ENCODE results near the gene P4HB. TPM values are rescaled to one million over a fixed set of nuclear protein-coding genes. Genes with fewer than 3 reads are reported as not detected.

The P4HB gene
- total RNA-seq, 4 donors from 2014 or later: 685 to 999 (median 839) TPM

GRCh38 chr17:81902023-81902652 lies 41.8 kb upstream of the P4HB start, which contains the start of gene NPB:
Gene NPB, plus strand, starts transcription at chr17:81902238. Its CDS starts 40 bp downstream, at chr17:81902278.
- intact Hi-C loops (cut with DNase I; ENCODE audit: low total_unique reads): no loop called here
- no CpG with 5 or more reads among the region's 79 CpGs for WGBS, 2 donors
- no peak for DNase-seq (ENCODE audit: low spot score in 2 of 2)
- no peak for TF ChIP-seq POLR2A (IDR thresholded peaks at IDR 0.05)
- TF ChIP-seq CTCF (IDR thresholded peaks at IDR 0.05): no peak
- H3K4me3 ChIP-seq (ENCODE audit: low read depth, poor library complexity, severe bottlenecking): no peak within 1 kb of the TSS

- no peak for DNase-seq (ENCODE audit: low spot score in 2 of 2)
- H3K4me3 ChIP-seq (ENCODE audit: low read depth, poor library complexity, severe bottlenecking): no peak overlapping the region
- intact Hi-C loops (cut with DNase I; ENCODE audit: low total_unique reads): no loop called here
- 48 to 80% methylated on average over 9 to 18 of the region's 21 CpGs for WGBS, 2 donors
- TF ChIP-seq CTCF (IDR thresholded peaks at IDR 0.05) (no peak), POLR2A (IDR thresholded peaks at IDR 0.05) (no peak)
Measured at GRCh38 chr17:81901167-81902022, 41.1 kb upstream of the P4HB start.

GRCh38 chr17:81900181-81900820 lies 40.0 kb upstream of the P4HB start:
- DNase-seq (ENCODE audit: low spot score in 2 of 2): no peak
- H3K4me3 ChIP-seq (ENCODE audit: low read depth, poor library complexity, severe bottlenecking): no peak overlapping the region
- WGBS, 2 donors: 66 to 73% methylated on average over 13 to 16 of the region's 18 CpGs
- TF ChIP-seq CTCF (IDR thresholded peaks at IDR 0.05) (no peak), POLR2A (IDR thresholded peaks at IDR 0.05) (no peak)
- intact Hi-C loops (cut with DNase I; ENCODE audit: low total_unique reads): no loop called here

- no peak overlapping the region for H3K4me3 ChIP-seq (ENCODE audit: low read depth, poor library complexity, severe bottlenecking)
- TF ChIP-seq CTCF (IDR thresholded peaks at IDR 0.05) (no peak), POLR2A (IDR thresholded peaks at IDR 0.05) (no peak)
- 90 to 95% methylated on average over 22 of the region's 22 CpGs for WGBS, 2 donors
- intact Hi-C loops (cut with DNase I; ENCODE audit: low total_unique reads): no loop called here
- no peak for DNase-seq (ENCODE audit: low spot score in 2 of 2)
Measured at GRCh38 chr17:81899514-81900166, 39.3 kb upstream of the P4HB start.

GRCh38 chr17:81898885-81899284 lies 38.5 kb upstream of the P4HB start:
- 60 to 97% methylated on average over 1 to 7 of the region's 9 CpGs for WGBS, 2 donors
- intact Hi-C loops (cut with DNase I; ENCODE audit: low total_unique reads): no loop called here
- H3K4me3 ChIP-seq (ENCODE audit: low read depth, poor library complexity, severe bottlenecking): no peak overlapping the region
- DNase-seq (ENCODE audit: low spot score in 2 of 2): no peak
- no peak for TF ChIP-seq POLR2A (IDR thresholded peaks at IDR 0.05)
- no peak for TF ChIP-seq CTCF (IDR thresholded peaks at IDR 0.05)

Data from lower leg skin (tissue), 4 donors.